NT2/D1 (cell line): ENCODE measurements around the gene CDADC1.

Experiments used
- SUZ12 ChIP-seq: IDR thresholded peaks from 2 replicates; pipeline ENCODE4 v1.6.1; 2011; ENCODE audit not compliant: insufficient read length, insufficient read depth; ENCODE audit errors: extremely low read depth
- YY1 ChIP-seq: IDR thresholded peaks from 2 replicates; pipeline ENCODE4 v1.6.1; 2011; ENCODE audit not compliant: insufficient read length, insufficient read depth
- ZNF274 ChIP-seq: IDR thresholded peaks from 2 replicates; pipeline ENCODE4 v1.6.1; 2011; ENCODE audit warnings: mild to moderate bottlenecking, low read depth, low read length

- TF ChIP-seq YY1 (no peak), ZNF274 (no peak), SUZ12 (no peak)
Observed at GRCh38 chr13:49341941-49342340, 94.2 kb downstream of the CDADC1 start.
